ENCODE measurements around the gene AAR2.

The AAR2 gene

DNA sequence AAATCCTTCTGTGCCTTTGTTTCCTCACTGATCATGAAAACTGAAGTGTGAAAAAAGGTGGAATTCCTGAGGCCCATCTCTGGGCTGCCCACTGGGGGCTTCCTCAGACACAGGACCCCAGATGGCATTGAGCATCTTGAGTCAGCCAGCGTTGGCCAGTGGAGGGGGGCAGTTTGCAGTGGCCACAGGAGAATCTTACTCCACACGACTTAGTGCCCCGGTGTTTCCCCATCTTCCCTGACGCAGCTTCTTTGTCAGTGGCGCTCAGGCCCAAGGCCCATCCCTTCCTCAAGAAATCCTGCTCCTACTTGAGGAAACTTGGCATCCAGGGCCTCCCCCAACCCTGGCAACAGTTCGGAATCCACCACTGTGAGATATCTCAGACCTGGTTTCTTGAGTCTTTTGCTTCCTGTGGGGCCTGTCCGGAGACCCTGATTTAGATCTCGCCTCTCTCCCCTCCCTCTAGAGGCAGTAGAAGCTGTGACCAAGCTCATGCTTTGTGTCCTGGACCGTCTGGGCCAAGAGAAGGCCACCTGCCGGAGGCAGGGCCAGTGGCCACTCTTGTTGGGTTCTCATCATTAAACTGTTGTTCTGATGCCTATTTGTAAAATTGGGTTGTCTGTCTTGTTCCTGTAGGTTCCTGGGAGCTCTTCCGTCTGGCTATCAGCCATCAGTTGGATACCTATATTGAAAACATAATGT, 49.6 kb downstream of the AAR2 start:
- no peak for DNase-seq

DNA sequence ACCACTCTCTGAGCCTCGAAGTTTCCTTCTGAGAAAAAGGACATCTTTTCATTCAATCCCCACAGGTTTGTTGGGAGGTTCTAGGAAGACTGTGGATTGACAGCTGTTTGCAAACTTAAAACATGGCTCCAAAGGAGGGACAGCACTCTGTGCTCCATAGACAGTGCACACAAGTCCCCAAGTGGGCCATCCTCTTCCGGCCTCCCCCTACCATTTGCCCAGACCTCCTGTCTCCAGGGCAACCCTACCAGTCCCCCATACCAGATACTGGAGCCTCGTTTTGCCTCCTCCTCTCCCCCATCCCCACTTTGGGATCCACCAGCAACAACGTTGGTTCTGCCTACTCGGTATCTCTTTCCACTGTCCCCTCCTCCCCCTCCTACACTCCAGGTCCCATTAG, 61.4 kb downstream of the AAR2 start:
- no peak for DNase-seq

DNA sequence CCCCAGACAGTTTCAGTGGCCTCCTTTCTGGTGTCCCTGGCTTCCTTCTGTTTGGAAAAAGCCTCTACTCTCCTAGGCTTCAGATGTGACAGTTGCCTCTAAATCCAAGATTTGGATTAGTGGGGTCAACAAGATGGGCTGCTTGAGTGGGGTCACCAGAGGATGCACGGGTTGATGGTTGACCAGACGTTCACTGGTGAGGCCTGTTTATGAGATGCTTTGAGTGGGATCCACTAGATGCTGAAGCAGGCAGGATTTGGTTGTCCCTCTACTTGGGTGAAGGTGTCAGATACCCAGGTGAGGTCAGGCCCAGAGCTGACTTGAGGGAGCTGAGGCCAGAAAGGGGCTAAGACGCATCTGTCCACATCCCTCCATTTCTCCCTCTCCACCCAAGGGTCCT, 61.8 kb downstream of the AAR2 start:
- DNase-seq, result no peak

DNA sequence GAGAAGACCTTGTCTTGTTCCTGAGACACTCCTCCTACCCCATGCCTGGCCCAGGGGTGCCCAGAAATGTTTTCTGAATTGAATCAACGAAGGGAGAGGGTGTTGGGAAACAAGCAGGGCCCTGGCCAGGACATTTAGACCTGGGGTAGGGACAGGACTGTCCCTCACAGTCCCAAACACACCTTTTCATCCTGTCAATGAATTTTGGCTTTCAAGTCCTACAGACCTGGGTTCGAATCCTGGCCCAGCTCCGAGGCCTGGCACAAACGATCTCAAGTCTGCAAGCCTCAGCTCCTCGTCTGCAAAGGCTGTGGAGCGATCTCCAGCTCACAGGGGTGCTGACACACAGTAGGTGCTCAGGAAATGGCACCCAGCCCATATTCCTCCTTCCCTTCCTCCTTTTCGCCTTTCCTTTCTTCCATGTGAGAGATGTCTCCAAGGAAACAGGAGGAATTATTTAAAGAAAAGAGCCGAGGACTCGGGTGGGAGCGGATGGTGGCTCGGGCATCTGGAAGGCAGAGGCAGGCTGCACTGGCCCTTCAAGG, 62.6 kb downstream of the AAR2 start:
- no peak for DNase-seq

DNA sequence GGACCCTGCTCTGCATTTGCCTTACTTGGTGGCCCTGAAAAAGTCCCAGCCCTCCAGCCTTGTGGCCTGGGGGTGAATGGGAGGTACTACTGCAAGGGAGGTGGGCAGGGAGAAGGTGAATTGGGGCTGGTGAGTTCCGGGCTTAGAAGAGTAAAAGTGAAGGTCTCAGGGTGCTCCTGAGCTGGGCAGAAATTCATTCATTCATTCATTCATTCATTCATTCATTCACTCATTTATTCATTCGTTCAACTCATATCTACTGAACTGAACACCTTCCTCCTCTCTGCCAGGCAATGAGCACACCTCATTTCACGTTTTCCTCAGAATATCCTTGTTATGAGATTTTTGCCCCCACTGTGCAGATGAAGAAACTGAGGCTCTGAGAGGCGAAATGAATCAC, 63.2 kb downstream of the AAR2 start:
- DNase-seq, result no peak

DNA sequence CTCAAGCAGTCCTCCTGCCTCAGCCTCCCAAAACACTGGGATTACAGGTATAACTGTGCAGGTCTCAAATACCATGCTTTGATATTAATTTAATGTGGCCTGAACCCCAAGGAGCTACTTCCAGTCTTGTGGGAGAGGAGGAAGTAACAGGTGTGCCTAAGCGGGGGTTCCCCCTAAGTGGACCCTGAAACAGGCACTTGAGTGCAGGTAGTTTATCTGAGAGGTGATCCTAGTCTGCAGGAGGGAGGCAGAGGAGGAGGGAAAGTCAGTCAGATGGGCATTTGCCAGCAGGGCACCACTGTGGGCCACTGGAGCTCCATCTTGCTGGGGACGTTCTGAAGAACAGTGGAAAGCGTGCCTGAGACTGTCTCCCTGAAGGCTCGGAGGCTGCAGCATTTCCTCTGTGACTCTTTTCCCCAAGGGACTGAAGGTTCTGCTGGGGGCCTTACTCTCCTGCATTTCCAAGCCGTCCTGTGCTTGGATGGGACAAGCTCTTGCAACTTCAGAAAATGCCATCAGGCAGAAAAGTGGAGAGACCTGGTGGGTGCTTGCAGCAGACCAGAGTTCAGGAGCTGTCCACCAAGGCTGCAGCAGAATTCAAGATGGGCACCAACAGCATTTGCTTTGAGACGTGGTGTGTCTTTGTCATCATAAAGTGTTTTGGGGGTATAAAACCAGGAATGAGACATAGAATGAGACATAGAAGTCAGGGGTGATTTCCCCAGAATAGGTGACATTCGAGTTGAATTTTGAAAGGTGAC, 65.3 kb downstream of the AAR2 start:
- no peak for DNase-seq

DNA sequence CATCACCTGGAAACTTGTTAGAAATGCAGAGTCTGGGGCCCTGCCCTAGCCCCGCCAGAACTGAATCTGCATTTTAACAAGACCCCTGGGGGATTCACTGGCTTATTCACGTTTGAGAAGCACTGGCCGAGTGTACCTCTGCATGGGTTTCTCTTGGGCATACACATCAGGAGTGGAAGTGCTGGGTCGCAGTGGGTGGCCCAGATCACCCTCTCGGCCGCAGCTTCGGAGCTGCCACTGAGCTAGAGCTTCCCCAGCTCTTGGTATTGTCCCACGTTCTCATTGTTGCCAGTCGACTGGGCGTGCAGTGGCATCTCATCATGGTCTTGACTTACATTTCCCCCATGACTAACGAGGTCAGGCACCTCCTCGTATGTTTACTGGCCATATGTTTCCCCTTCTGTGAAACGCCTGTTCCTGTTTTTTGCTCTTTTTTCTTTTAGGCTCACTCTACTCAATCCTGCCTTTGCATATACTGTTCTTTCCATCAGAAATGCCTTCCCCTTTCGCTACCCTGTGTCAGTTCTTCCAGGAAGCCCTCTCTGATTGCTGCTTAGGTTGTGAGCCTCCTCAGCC, 66.8 kb downstream of the AAR2 start:
- no peak for DNase-seq

DNA sequence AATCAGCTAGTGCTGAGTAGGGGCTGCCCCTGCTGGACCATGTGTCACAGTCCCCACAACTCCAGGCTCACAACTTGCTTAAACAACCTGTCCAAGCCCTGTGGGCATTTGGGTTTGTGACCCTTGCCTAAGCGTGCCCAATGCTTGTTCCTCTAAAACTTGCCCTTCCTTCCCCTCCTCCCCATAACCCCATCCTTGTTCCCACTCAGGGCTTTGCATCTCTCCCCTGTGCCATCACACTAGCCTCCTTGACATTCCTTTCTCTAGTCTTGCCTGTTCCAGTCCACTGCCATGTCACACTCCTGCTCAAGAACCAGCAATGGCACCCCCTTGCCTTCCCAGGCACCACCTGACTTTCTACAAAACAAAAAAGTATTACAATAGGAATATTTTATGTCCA, 67.6 kb downstream of the AAR2 start:
- no peak for DNase-seq

DNA sequence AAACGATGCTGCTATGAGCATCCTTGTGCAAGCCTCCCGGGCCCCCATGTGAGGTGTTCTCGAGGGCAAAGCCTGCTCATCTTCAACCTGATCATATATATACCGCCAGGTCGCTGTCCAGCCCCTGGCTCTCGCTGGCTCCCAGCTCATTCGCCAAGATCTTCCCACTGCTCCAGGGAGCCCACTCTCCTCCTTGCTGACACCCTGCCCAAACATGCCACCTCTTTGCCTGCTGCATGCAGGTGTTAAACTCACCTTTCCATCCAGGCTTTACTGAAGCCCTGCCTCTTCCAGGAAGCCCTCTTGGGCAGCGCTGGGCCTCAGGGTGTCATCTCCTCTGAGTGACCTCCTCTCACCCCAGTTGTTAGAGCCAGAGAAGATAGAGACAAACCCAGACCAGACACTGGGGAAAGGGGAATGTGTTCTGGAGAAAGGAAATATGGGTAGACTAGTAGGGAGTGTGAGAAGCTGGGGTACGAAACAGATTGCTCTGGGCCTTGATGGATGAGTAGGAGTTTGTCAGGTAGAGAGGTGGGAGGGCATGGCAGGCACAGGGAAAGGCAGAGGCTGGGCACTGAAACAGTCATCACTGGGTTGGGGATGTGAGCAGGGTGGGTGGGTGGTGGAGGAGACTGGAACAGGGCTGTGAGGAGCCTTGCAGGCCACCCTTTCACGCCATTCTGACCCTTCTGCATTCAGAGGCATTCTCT, 68.7 kb downstream of the AAR2 start:
- DNase-seq, result no peak

DNA sequence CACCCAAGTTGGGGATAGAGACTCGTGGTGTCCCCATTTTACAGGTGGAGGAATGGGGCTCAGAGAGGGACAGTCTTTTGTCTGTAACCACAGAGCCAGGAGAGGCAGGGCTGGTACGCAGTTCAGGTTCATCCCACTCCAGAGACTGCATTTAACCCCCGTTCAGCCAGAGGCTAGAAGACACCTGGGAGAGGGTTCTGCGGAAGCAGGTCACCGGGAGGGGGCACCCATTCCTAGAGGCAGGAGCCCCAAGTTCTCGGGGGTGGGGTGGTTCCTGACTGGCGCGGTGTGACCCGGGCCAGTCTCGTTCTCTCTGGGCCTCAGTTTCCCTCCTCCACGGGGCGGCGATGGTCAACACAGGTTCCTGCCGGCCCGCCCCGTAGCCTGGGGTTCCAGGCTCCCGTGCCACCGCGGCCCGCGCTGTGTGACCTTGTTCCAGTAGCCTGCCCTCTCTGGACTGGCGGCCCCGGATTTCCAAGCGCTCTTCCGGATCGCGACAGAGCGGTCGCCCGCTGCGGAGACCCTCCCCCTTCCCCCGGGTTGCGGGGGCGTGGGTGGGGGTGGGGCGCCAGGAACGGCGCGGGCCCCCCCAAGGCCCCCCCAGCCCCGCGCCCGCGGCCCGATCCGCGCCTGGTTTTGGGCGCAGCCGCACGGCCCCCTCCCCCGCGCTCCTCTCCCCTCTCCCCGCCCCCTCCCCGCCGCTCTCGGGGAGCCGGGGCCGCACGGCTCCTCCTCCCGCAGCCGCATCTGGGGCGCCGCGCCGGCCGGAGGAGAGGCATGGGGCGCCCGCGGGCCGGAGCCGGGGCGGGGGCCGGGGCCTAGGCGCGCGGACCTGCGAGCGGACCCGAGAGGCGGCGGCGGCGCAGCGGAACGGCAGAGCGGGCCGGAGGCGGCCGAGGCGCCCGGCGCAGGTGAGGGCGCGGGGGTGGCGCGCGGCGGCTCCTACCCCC, 69.6 kb downstream of the AAR2 start, which contains the start of gene DLGAP4:
DLGAP4 (plus strand) TSS at position 738 of the 950 bp plus-strand sequence. CDS start 125,379 bp downstream, outside the sequence.
- DNase-seq, result no peak

All from NCI-H2029 treated with DMSO at 0.1 percent for 48 hours (cell line).